ENCODE data around the gene BPIFB2.

DNA sequence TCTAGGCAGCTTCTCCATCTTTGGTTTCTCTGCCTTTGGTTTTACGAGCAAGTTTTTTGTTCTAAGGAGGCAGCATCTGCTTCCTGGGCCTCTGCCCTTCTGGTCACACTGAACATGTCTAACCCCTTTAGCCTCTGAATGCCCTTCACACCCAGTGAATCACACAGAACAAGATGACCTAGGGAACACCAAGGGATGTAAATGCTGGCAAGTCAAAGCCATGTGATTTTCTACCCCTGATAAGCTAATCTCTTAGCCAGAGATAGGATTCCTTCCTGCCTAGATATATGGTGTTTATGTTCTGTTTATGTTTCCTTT, 16.7 kb downstream of the BPIFB2 start:
- TF ChIP-seq SIN3A (IDR thresholded peaks at IDR 0.05; ENCODE audit: borderline replicate concordance, insufficient read depth, low read depth, low read length) (no peak), POLR2AphosphoS5 (IDR thresholded peaks at IDR 0.05; ENCODE audit: low read depth, low read length) (no peak)
- TF ChIP-seq, protein P1, sequence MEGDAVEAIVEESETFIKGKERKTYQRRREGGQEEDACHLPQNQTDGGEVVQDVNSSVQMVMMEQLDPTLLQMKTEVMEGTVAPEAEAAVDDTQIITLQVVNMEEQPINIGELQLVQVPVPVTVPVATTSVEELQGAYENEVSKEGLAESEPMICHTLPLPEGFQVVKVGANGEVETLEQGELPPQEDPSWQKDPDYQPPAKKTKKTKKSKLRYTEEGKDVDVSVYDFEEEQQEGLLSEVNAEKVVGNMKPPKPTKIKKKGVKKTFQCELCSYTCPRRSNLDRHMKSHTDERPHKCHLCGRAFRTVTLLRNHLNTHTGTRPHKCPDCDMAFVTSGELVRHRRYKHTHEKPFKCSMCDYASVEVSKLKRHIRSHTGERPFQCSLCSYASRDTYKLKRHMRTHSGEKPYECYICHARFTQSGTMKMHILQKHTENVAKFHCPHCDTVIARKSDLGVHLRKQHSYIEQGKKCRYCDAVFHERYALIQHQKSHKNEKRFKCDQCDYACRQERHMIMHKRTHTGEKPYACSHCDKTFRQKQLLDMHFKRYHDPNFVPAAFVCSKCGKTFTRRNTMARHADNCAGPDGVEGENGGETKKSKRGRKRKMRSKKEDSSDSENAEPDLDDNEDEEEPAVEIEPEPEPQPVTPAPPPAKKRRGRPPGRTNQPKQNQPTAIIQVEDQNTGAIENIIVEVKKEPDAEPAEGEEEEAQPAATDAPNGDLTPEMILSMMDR (IDR thresholded peaks at IDR 0.05): no peak

All from Panc1 (cell line).